ENCODE results near the gene HDAC8. TPM values are rescaled to one million over a fixed set of nuclear protein-coding genes. Genes with fewer than 3 reads are reported as not detected.

HDAC8 gene
- total RNA-seq, 1 experiment from 2014 or later = 33.5 TPM

GRCh38 chrX:72358313-72358712 lies 214.3 kb downstream of the HDAC8 start:
- in situ Hi-C loops (cut with HindIII; ENCODE audit: low pct_unique_long_range_greater_than_20kb, low sequenced_read_pairs) (no loop called here), intact Hi-C loops (cut with micrococcal nuclease; ENCODE audit: unreplicated experiment) (no loop called here)
- DNase-seq (ENCODE audit: low read depth, low spot score) (no peak), ATAC-seq (peak; percentile 69; the same call in 1 of the 2 replicates)
- no peak for TF ChIP-seq REST (IDR thresholded peaks at IDR 0.05; ENCODE audit: insufficient read depth in 1 of 2, low read depth in 2 of 2, low read length in 1 of 2)
- TF ChIP-seq POLR2AphosphoS5 (IDR thresholded peaks at IDR 0.05; ENCODE audit: low read depth, low read length) = no peak
- TF ChIP-seq SIN3A (IDR thresholded peaks at IDR 0.05; ENCODE audit: borderline replicate concordance, insufficient read depth, low read depth, low read length) = no peak
- TF ChIP-seq TCF7L2 (IDR thresholded peaks at IDR 0.05; ENCODE audit: low read depth, low read length) = no peak
- no peak for TF ChIP-seq CTCF (IDR thresholded peaks at IDR 0.05)
- no TSS peak for BruUV-seq (replicated peaks)
- H3K4me3 ChIP-seq (ENCODE audit: low read depth in 2 of 2, low read length in 2 of 2) = no peak overlapping the region
- H3K4me1 ChIP-seq (ENCODE audit: control insufficient read depth, insufficient read depth, low read length) = no peaks in the 10 kb centered on the region
- H3K27ac ChIP-seq (ENCODE audit: low read length) = no peak overlapping the region
- CTCF ChIA-PET = no interaction called here
- H3K27me3 ChIP-seq (ENCODE audit: control insufficient read depth, insufficient read depth, low read length) = no peaks in the 10 kb centered on the region
- no peaks in the 10 kb centered on the region for H3K36me3 ChIP-seq (ENCODE audit: control insufficient read depth, insufficient read depth, low read length)
- H3K9me3 ChIP-seq (ENCODE audit: control insufficient read depth, insufficient read depth, low read depth, low read length) = no peaks in the 10 kb centered on the region
- POLR2A ChIA-PET = no interaction called here

GRCh38 chrX:72352786-72353185 lies 219.9 kb downstream of the HDAC8 start:
- in situ Hi-C loops (cut with HindIII; ENCODE audit: low pct_unique_long_range_greater_than_20kb, low sequenced_read_pairs) = no loop called here
- BruUV-seq (replicated peaks) = no TSS peak
- ATAC-seq = no peak

More at GRCh38 chrX:72352786-72353185, 219.9 kb downstream of the HDAC8 start:
- Histone ChIP-seq H3K9me3 (ENCODE audit: control insufficient read depth, insufficient read depth, low read depth, low read length) (no peaks in the 10 kb centered on the region), H3K4me1 (ENCODE audit: control insufficient read depth, insufficient read depth, low read length) (no peaks in the 10 kb centered on the region), H3K27ac (ENCODE audit: low read length) (no peak overlapping the region), H3K27me3 (ENCODE audit: control insufficient read depth, insufficient read depth, low read length) (no peaks in the 10 kb centered on the region), H3K36me3 (ENCODE audit: control insufficient read depth, insufficient read depth, low read length) (no peaks in the 10 kb centered on the region), H3K4me3 (ENCODE audit: low read depth in 2 of 2, low read length in 2 of 2) (no peak overlapping the region)
- no peak for DNase-seq (ENCODE audit: low read depth, low spot score)
- ChIA-PET POLR2A (no interaction called here), CTCF (no interaction called here)
- TF ChIP-seq SIN3A (IDR thresholded peaks at IDR 0.05; ENCODE audit: borderline replicate concordance, insufficient read depth, low read depth, low read length) = no peak
- TF ChIP-seq REST (IDR thresholded peaks at IDR 0.05; ENCODE audit: insufficient read depth in 1 of 2, low read depth in 2 of 2, low read length in 1 of 2) = no peak
- TF ChIP-seq POLR2AphosphoS5 (IDR thresholded peaks at IDR 0.05; ENCODE audit: low read depth, low read length) = no peak
- TF ChIP-seq CTCF (IDR thresholded peaks at IDR 0.05) = no peak
- no peak for TF ChIP-seq TCF7L2 (IDR thresholded peaks at IDR 0.05; ENCODE audit: low read depth, low read length)
- intact Hi-C loops (cut with micrococcal nuclease; ENCODE audit: unreplicated experiment) = no loop called here
